GM06990 (cell line): Measurements from ENCODE around the gene TMEM138.

Experiments
- DNase-seq: peaks from one replicate; pipeline ENCODE4 v3.0.0-alpha.2; 2011; ENCODE audit not compliant: insufficient read length; ENCODE audit errors: extremely low read depth
- H3K27me3 ChIP-seq: replicated peaks from 2 replicates; pipeline ENCODE4 v1.6.0; 2011; ENCODE audit warnings: low read length; ENCODE audit not compliant: control insufficient read depth, insufficient read depth
- H3K36me3 ChIP-seq: 2 replicates; pipeline ENCODE4 v1.5.1; 2011; ENCODE audit warnings: low read length; ENCODE audit not compliant: control insufficient read depth, insufficient read depth
- H3K4me3 ChIP-seq: replicated peaks from 2 replicates; pipeline ENCODE4 v1.5.1; 2011; ENCODE audit warnings: low read depth, mild to moderate bottlenecking, control low read depth, low read length
- TF ChIP-seq, protein P1 (sequence below): IDR thresholded peaks from 2 replicates; pipeline ENCODE4 v1.5.1; 2011; ENCODE audit warnings: low read length, control low read depth, mild to moderate bottlenecking, inconsistent platforms; ENCODE audit not compliant: insufficient read depth, poor library complexity, severe bottlenecking

Gene TMEM138

GRCh38 chr11:61345170-61345610, 17.0 kb upstream of the TMEM138 start:
- Histone ChIP-seq H3K36me3 (peaks cover 41% of the 10 kb centered on the region), H3K27me3 (no peaks in the 10 kb centered on the region), H3K4me3 (no peak overlapping the region)
- TF ChIP-seq, protein P1, sequence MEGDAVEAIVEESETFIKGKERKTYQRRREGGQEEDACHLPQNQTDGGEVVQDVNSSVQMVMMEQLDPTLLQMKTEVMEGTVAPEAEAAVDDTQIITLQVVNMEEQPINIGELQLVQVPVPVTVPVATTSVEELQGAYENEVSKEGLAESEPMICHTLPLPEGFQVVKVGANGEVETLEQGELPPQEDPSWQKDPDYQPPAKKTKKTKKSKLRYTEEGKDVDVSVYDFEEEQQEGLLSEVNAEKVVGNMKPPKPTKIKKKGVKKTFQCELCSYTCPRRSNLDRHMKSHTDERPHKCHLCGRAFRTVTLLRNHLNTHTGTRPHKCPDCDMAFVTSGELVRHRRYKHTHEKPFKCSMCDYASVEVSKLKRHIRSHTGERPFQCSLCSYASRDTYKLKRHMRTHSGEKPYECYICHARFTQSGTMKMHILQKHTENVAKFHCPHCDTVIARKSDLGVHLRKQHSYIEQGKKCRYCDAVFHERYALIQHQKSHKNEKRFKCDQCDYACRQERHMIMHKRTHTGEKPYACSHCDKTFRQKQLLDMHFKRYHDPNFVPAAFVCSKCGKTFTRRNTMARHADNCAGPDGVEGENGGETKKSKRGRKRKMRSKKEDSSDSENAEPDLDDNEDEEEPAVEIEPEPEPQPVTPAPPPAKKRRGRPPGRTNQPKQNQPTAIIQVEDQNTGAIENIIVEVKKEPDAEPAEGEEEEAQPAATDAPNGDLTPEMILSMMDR = no peak
- no peak for DNase-seq

- H3K27me3 ChIP-seq = no peaks in the 10 kb centered on the region
- H3K4me3 ChIP-seq = no peak overlapping the region
- DNase-seq = no peak
- peaks cover 47% of the 10 kb centered on the region for H3K36me3 ChIP-seq
- TF ChIP-seq, protein P1 = no peak
These were observed 16.0 kb upstream of the TMEM138 start for GRCh38 chr11:61345954-61346843.

DNA sequence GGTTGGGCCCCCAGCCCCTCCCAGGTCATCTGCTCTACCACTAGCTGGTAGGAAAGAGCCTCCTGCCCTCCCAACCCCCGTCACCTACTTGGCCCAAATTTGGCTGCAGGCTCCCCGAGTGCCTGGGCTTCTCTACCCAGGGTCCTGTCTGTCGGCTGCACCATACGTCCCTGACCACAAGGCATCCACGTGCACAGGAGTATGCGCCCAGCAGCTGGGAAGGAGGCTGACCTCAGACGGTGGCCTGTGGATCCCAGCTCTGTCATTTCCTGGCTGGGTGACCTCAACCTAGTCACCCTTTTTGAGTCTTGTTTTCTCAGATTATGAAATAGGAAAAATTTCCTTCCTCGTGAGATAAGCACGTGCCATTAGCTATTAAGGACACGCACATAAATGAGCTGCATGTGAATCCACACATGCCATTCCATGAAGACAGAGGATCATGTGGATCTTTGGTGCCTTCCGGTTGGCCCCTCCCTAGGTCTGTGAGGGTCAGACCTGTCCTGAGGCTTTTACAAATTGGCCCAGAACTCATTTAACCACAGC, 14.2 kb upstream of the TMEM138 start:
- DNase-seq = no peak
- H3K27me3 ChIP-seq = no peaks in the 10 kb centered on the region
- H3K4me3 ChIP-seq = no peak overlapping the region
- H3K36me3 ChIP-seq = peaks cover 52% of the 10 kb centered on the region
- TF ChIP-seq, protein P1 = no peak

GRCh38 chr11:61349189-61349751, 12.9 kb upstream of the TMEM138 start:
- H3K4me3 ChIP-seq = no peak overlapping the region
- TF ChIP-seq, protein P1 = no peak
- no peaks in the 10 kb centered on the region for H3K27me3 ChIP-seq
- no peak for DNase-seq
- H3K36me3 ChIP-seq = peaks cover 59% of the 10 kb centered on the region

- H3K4me3 ChIP-seq = no peak overlapping the region
- peaks cover 58% of the 10 kb centered on the region for H3K36me3 ChIP-seq
- TF ChIP-seq, protein P1 = no peak
These were observed 12.3 kb upstream of the TMEM138 start for GRCh38 chr11:61349916-61350315.

More at GRCh38 chr11:61349916-61350315, 12.3 kb upstream of the TMEM138 start:
- no peak for DNase-seq
- no peaks in the 10 kb centered on the region for H3K27me3 ChIP-seq
